ENCODE data around the gene UBB.

DNA sequence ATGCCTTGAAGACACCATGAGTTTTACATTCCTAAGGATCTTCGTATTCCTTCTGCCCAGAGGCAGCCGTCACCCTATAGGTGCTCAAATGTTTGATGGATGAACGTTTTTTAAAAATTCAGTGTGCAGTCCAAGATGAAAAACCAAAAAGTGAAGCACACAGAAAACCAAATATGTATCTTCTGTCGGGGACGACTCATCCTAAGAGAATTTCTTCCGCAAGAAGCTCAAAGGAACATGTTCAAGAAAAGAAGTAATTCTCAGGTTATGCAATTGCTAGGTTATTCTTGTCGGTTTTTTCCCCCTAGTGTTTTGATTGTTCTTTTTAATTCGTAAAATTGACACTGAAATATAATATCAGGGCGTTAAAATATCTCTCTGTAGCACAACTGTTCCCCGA is 29.1 kb upstream of the UBB start:
- TF ChIP-seq CTCF (conservative IDR thresholded peaks at IDR 0.05; ENCODE audit: low read depth, low read length) = no peak
- TF ChIP-seq EZH2 (IDR thresholded peaks at IDR 0.05; ENCODE audit: borderline replicate concordance, low read depth, low read length, poor library complexity, severe bottlenecking) = no peak
